Measurements from ENCODE around the gene SMIM32.

GRCh38 chr5:136207631-136208030 is 14.7 kb upstream of the SMIM32 start:
- TF ChIP-seq CTCF (IDR thresholded peaks at IDR 0.05) (no peak), ZFX (IDR thresholded peaks at IDR 0.05; ENCODE audit: borderline replicate concordance) (no peak)

Measured in 22Rv1 (cell line).